ENCODE measurements around the gene DAAM1.

DNA sequence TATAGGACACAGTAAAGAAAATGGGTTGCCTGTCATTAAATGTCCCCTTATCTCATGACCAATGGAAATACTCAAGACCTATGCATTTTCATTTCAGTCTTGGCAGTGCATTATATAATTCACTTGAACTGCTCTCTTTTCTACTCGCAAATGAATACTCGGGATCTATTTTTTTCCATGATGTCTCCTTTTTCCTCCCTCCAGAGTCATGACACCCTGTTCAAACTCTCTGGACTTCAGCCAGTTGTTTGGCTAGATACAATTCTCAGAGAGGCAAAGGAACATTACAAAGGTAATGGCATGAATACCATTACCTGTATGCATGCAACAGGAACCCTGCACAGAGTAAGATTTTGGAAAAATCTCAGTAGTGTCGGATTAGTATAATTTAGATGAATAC is 145.8 kb downstream of the DAAM1 start:
- TF ChIP-seq, protein P1, sequence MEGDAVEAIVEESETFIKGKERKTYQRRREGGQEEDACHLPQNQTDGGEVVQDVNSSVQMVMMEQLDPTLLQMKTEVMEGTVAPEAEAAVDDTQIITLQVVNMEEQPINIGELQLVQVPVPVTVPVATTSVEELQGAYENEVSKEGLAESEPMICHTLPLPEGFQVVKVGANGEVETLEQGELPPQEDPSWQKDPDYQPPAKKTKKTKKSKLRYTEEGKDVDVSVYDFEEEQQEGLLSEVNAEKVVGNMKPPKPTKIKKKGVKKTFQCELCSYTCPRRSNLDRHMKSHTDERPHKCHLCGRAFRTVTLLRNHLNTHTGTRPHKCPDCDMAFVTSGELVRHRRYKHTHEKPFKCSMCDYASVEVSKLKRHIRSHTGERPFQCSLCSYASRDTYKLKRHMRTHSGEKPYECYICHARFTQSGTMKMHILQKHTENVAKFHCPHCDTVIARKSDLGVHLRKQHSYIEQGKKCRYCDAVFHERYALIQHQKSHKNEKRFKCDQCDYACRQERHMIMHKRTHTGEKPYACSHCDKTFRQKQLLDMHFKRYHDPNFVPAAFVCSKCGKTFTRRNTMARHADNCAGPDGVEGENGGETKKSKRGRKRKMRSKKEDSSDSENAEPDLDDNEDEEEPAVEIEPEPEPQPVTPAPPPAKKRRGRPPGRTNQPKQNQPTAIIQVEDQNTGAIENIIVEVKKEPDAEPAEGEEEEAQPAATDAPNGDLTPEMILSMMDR (conservative IDR thresholded peaks at IDR 0.05; ENCODE audit: low read depth, low read length): no peak
- no peak for TF ChIP-seq EZH2 (IDR thresholded peaks at IDR 0.05; ENCODE audit: borderline replicate concordance, low read depth, low read length, poor library complexity, severe bottlenecking)
